ENCODE results near the gene ZNF254.

GRCh38 chr19:24057144-24057543 lies 29.8 kb upstream of the ZNF254 start:
- TF ChIP-seq ZNF274 (IDR thresholded peaks at IDR 0.05; ENCODE audit: low read depth, low read length) (no peak), SUZ12 (IDR thresholded peaks at IDR 0.05; ENCODE audit: extremely low read depth, insufficient read depth, insufficient read length) (no peak)
